B cell (primary cell): ENCODE measurements around the gene HSD3B2. TPM values are rescaled to one million over a fixed set of nuclear protein-coding genes. Genes with fewer than 3 reads are reported as not detected.

ENCODE experiments used
- ATAC-seq: fragments of 200-7000 bp; cut with Tn5 transposase; one replicate; pipeline ENCODE4 v1.10.0; 2021; ENCODE audit warnings: low read depth, mild to moderate bottlenecking, moderate number of reproducible peaks, moderate library complexity
- CTCF ChIA-PET: fragments of 350-600 bp; sonication (Branson Sonifier 250); formaldehyde crosslinking; loops from one replicate; lab custom pipeline; 2021; ENCODE audit warnings: antibody characterized with exemption, inconsistent platforms; lab: Charles Lee
- POLR2A ChIA-PET: fragments of 350-600 bp; sonication (Branson Sonifier 250); formaldehyde crosslinking; loops from one replicate; lab custom pipeline; 2021; ENCODE audit warnings: antibody characterized with exemption; lab: Charles Lee
- DNase-seq: peaks from one replicate; pipeline ENCODE4 v3.0.0; 2013
- H2AFZ ChIP-seq: 2 replicates; pipeline ENCODE4 v1.6.1; 2012; ENCODE audit warnings: mild to moderate bottlenecking, low read depth, low read length; ENCODE audit not compliant: insufficient read depth, poor library complexity, severe bottlenecking
- H3K27ac ChIP-seq, 2 donors: 1 replicate in 1 of 2; 2 replicates in 1 of 2; pipeline ENCODE4 v1.5.1; 2012 to 2013; ENCODE audit warnings: low read length in 2 of 2, mild to moderate bottlenecking in 2 of 2, moderate library complexity in 1 of 2
- H3K27me3 ChIP-seq, 4 experiments: fragments of 200-600 bp in 1 of 4; sonication (generic) in 1 of 4; replicated peaks in 1 of 4; 1 replicate in 2 of 4; 2 replicates in 2 of 4; pipeline versions ENCODE4 v1.6.1 to v1.7.0; 2013 to 2016; ENCODE audit warnings: low read length in 3 of 4, mild to moderate bottlenecking in 2 of 4, mixed read lengths in 1 of 4, moderate library complexity in 1 of 4; ENCODE audit not compliant: insufficient read depth in 4 of 4, control insufficient read depth in 3 of 4; ENCODE audit errors: control extremely low read depth in 1 of 4
- H3K36me3 ChIP-seq, 2 experiments: replicated peaks in 1 of 2; 1 replicate in 1 of 2; 2 replicates in 1 of 2; pipeline versions ENCODE4 v1.6.1 to v1.7.1; 2013; ENCODE audit warnings: low read length in 1 of 2; ENCODE audit not compliant: insufficient read depth in 2 of 2, control insufficient read depth in 1 of 2; ENCODE audit errors: control extremely low read depth in 1 of 2, extremely low read depth in 1 of 2
- H3K4me1 ChIP-seq, 2 donors: fragments of 200-600 bp in 1 of 2; sonication (generic) in 1 of 2; 1 replicate in 1 of 2; 2 replicates in 1 of 2; pipeline versions ENCODE4 v1.5.1 to v1.6.1; 2013 to 2017; ENCODE audit warnings: low read length in 2 of 2; ENCODE audit not compliant: control insufficient read depth in 2 of 2, insufficient read depth in 2 of 2
- H3K4me2 ChIP-seq: replicated peaks from 2 replicates; pipeline ENCODE3; 2012; ENCODE audit warnings: mild to moderate bottlenecking, low read depth, low read length; ENCODE audit not compliant: poor library complexity, severe bottlenecking
- H3K4me3 ChIP-seq, 5 experiments: fragments of 200-600 bp in 1 of 5; sonication (generic) in 1 of 5; 1 replicate in 3 of 5; 2 replicates in 2 of 5; pipeline versions ENCODE4 v1.5.1 to v1.7.0; 2011 to 2016; ENCODE audit warnings: low read length in 4 of 5, mild to moderate bottlenecking in 4 of 5, low read depth in 2 of 5, control low read depth in 1 of 5, moderate library complexity in 1 of 5; ENCODE audit not compliant: insufficient read depth in 1 of 5; ENCODE audit errors: control extremely low read depth in 1 of 5, extremely low read depth in 1 of 5
- H3K79me2 ChIP-seq: fragments of 200-600 bp; sonication (generic); one replicate; pipeline ENCODE4 v1.6.0; 2016; ENCODE audit warnings: low read length; ENCODE audit not compliant: control insufficient read depth, insufficient read depth
- H3K9ac ChIP-seq: fragments of 200-600 bp; sonication (generic); 2 replicates; pipeline ENCODE4 v1.6.1; 2017; ENCODE audit warnings: mild to moderate bottlenecking, low read length, moderate library complexity
- H3K9me3 ChIP-seq, 3 donors: one replicate each; pipeline versions ENCODE4 v1.6.1 to v1.7.1; 2013; ENCODE audit warnings: low read length in 2 of 3; ENCODE audit not compliant: control insufficient read depth in 2 of 3, insufficient read depth in 1 of 3; ENCODE audit errors: control extremely low read depth in 1 of 3
- H4K20me1 ChIP-seq: 2 replicates; pipeline ENCODE4 v1.6.0; 2012; ENCODE audit warnings: mild to moderate bottlenecking, low read length; ENCODE audit not compliant: insufficient read depth, control insufficient read depth, poor library complexity, severe bottlenecking
- H3K27ac Mint-ChIP-seq: one replicate; pipeline ENCODE4 v1.8.0; 2021; ENCODE audit warnings: mixed read lengths
- H3K27me3 Mint-ChIP-seq: one replicate; pipeline ENCODE4 v1.8.0; 2021; ENCODE audit warnings: mixed read lengths
- H3K4me1 Mint-ChIP-seq: one replicate; pipeline ENCODE4 v1.8.0; 2021; ENCODE audit warnings: mixed read lengths
- H3K4me3 Mint-ChIP-seq: one replicate; pipeline ENCODE4 v1.8.0; 2021; ENCODE audit warnings: mixed read lengths
- H3K9me3 Mint-ChIP-seq: one replicate; pipeline ENCODE4 v1.8.0; 2022; ENCODE audit warnings: mixed read lengths; ENCODE audit not compliant: insufficient read depth
- EZH2 ChIP-seq: IDR thresholded peaks from 2 replicates; pipeline ENCODE4 v1.6.1; 2012; ENCODE audit warnings: borderline replicate concordance, low read depth, mild to moderate bottlenecking, moderate library complexity, low read length; ENCODE audit not compliant: insufficient read depth, poor library complexity, severe bottlenecking
- WGBS: methylation state at CpG from one replicate; pipeline ENCODE4 v1.1.5; 2013; ENCODE audit warnings: missing lambda C conversion rate; ENCODE audit not compliant: insufficient coverage; 5-methylcytosine and 5-hydroxymethylcytosine counted together
- intact Hi-C: fragments of 100-400 bp; cut with micrococcal nuclease; formaldehyde crosslinking; loops from one replicate; pipeline ENCODE4 v1.10.0; 2022
- polyA plus RNA-seq: library from polyadenylated mRNA; depleted of rRNA; stranded (reverse); fragments of >200 nt; gene quantifications from 2 replicates; pipeline ENCODE4 v1.2.3, GENCODE V29; 2012
- total RNA-seq, 2 donors: library from RNA; stranded (reverse); fragments of 120-200 nt in 1 of 2; gene quantifications; 1 replicate in 1 of 2; 2 replicates in 1 of 2; pipeline versions ENCODE4 v1.2.3 to v1.2.4, GENCODE V29; 2013 to 2022
- TF ChIP-seq, protein P1 (sequence below): fragments of 200-600 bp; IDR thresholded peaks from one replicate; pipeline ENCODE4 v1.8.0; 2022; ENCODE audit warnings: antibody characterized with exemption, mild to moderate bottlenecking

The HSD3B2 gene
- total and polyA plus RNA-seq, 2 donors (not counting 1 experiment from before 2014, with no cell fraction given), result not detected

- no peak overlapping the region for H3K27ac Mint-ChIP-seq
- no peaks in the 10 kb centered on the region for H3K79me2 ChIP-seq
- POLR2A ChIA-PET, result no interaction called here
Observed at GRCh38 chr1:119374208-119374874, 40.6 kb upstream of the HSD3B2 start.

GRCh38 chr1:119375366-119375765 is 39.6 kb upstream of the HSD3B2 start:
- H3K27ac Mint-ChIP-seq, result no peak overlapping the region
- H3K9me3 Mint-ChIP-seq, result peaks cover 2% of the 10 kb centered on the region
- H3K4me3 Mint-ChIP-seq, result no peak overlapping the region
- no CpG with 5 or more reads among the region's 1 CpG for WGBS
- Histone ChIP-seq H3K4me3 (no peak overlapping the region), H3K27me3 (peaks cover 0 to 4% (median 0%) of the 10 kb centered on the region in 4 experiments), H2AFZ (no peak overlapping the region), H3K36me3 (no peaks in the 10 kb centered on the region), H3K79me2 (no peaks in the 10 kb centered on the region), H3K4me2 (no peak overlapping the region), H3K4me1 (no peaks in the 10 kb centered on the region), H4K20me1 (no peaks in the 10 kb centered on the region), H3K27ac (no peak overlapping the region), H3K9ac (no peak overlapping the region), H3K9me3 (no peaks in the 10 kb centered on the region)
- DNase-seq (no peak), ATAC-seq (no peak)
- no peaks in the 10 kb centered on the region for H3K4me1 Mint-ChIP-seq
- CTCF ChIA-PET, result no interaction called here
- H3K27me3 Mint-ChIP-seq, result peaks cover 14% of the 10 kb centered on the region
- intact Hi-C loops, result no loop called here
- POLR2A ChIA-PET, result no interaction called here
- no peak for TF ChIP-seq EZH2
- TF ChIP-seq, protein P1, sequence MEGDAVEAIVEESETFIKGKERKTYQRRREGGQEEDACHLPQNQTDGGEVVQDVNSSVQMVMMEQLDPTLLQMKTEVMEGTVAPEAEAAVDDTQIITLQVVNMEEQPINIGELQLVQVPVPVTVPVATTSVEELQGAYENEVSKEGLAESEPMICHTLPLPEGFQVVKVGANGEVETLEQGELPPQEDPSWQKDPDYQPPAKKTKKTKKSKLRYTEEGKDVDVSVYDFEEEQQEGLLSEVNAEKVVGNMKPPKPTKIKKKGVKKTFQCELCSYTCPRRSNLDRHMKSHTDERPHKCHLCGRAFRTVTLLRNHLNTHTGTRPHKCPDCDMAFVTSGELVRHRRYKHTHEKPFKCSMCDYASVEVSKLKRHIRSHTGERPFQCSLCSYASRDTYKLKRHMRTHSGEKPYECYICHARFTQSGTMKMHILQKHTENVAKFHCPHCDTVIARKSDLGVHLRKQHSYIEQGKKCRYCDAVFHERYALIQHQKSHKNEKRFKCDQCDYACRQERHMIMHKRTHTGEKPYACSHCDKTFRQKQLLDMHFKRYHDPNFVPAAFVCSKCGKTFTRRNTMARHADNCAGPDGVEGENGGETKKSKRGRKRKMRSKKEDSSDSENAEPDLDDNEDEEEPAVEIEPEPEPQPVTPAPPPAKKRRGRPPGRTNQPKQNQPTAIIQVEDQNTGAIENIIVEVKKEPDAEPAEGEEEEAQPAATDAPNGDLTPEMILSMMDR, result no peak

More at GRCh38 chr1:119374208-119374874, 40.6 kb upstream of the HSD3B2 start:
- ATAC-seq, result no peak
- no peak overlapping the region for H3K4me2 ChIP-seq
- H3K4me3 ChIP-seq, result no peak overlapping the region
- no peak for TF ChIP-seq EZH2
- TF ChIP-seq, protein P1, result no peak
- no peak overlapping the region for H3K27ac ChIP-seq
- H3K9me3 Mint-ChIP-seq, result peaks cover 2% of the 10 kb centered on the region
- no peaks in the 10 kb centered on the region for H3K36me3 ChIP-seq
- no peaks in the 10 kb centered on the region for H3K27me3 ChIP-seq
- peaks cover 10% of the 10 kb centered on the region for H3K27me3 Mint-ChIP-seq
- H3K9me3 ChIP-seq, result no peaks in the 10 kb centered on the region
- no peak overlapping the region for H3K9ac ChIP-seq
- no peak for DNase-seq
- no peaks in the 10 kb centered on the region for H3K4me1 ChIP-seq
- H2AFZ ChIP-seq, result no peak overlapping the region
- H3K4me3 Mint-ChIP-seq, result no peak overlapping the region
- intact Hi-C loops, result no loop called here
- H4K20me1 ChIP-seq, result no peaks in the 10 kb centered on the region
- CTCF ChIA-PET, result no interaction called here
- 79% methylated on average over 2 of the region's 4 CpGs for whole genome bisulfite sequencing
- H3K4me1 Mint-ChIP-seq, result no peaks in the 10 kb centered on the region
